ENCODE measurements around the gene ATF1.
"Not testable (repeated sequence)": the region's sequence is repeated elsewhere in the genome, so short reads cannot be mapped to it uniquely, and the experiment has no call there.

The ATF1 gene

GRCh38 chr12:50806176-50806575 lies 42.3 kb downstream of the ATF1 start:
- DNase-seq, result no peak

GRCh38 chr12:50809131-50809530 lies 45.2 kb downstream of the ATF1 start:
- not testable (repeated sequence) for DNase-seq

DNA sequence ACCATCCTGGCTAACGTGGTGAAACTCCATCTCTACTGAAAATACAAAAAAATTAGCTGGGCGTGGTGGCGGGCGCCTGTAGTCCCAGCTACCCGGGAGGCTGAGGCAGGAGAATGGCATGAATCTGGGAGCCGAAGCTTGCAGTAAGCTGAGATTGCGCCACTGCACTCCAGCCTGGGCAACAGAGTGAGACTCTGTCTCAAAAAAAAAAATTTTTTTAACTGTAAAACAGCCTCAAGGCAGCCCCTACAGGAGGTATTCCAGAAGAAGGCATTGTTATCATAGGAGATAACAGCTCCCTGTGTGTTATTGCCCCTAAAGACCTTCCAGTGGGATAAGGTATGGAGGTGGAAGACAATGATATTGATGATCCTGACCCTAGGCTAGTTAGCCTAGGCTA lies 51.0 kb downstream of the ATF1 start:
- DNase-seq, result not testable (repeated sequence)

DNA sequence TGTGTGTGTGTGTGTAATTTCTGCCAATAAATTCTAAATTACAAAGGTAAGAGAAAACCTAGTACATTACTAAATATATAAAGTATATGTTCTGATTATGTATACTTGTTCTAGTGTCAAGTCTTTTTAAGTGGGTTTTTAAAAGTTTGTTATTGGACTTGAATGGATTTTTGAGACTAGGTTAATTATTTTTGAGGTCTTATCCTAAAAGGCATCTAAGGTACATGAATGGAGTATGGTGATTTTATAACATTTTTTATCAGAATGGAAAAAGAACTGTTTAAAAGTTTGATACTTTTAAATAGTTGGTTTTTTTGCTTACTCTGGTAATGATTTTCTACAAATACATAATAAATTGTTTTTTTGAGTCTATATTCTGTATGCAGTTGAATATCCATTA lies 56.3 kb downstream of the ATF1 start:
- no peak for DNase-seq

DNA sequence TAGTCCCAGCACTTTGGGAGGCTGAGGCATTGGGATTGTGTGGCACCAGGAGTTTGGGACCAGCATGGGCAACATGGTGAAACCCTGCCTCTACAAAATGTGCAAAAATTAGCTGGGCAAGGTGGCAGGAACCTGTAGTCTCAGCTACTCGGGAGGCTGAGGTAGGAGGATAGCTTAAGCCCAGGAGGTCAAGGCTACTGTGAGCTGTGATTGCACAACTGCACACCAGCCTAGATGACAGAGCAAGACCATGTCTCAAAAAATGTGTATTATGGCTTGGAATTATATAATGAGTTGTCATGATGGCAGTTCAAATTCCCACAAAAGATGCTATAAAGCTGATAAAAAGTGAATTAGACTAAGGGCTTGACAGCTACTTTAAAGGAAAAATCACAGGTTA lies 58.2 kb downstream of the ATF1 start:
- no peak for DNase-seq

- DNase-seq, result not testable (repeated sequence)
Measured at GRCh38 chr12:50823724-50824123, 59.8 kb downstream of the ATF1 start.

- DNase-seq, result no peak
Measured at GRCh38 chr12:50824914-50825313, 61.0 kb downstream of the ATF1 start.

DNA sequence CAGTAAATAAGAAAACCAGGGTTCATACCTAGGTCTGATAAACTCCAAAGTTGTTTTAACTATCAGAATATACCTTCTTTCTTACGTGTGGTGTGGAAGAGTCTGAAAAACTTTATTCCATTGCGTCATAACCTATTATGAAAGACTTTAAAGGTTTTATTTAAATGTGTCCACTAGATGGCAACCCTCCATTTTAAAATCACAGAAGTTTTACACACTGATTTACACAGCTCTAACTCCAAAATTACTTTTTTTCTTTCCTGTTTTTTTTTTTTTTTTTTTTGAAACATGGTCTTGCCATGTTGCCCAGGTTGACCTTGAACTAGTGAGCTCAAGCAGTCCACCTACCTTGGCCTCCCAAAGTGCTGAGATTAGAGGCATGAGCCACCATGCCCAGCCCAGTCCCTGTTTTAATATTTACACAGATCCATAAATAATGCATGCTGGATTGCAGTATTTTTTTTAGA lies 61.5 kb downstream of the ATF1 start:
- DNase-seq, result no peak

GRCh38 chr12:50828121-50828520 lies 64.2 kb downstream of the ATF1 start:
- DNase-seq, result no peak

GRCh38 chr12:50828886-50829285 lies 65.0 kb downstream of the ATF1 start:
- no peak for DNase-seq

- not testable (repeated sequence) for DNase-seq
Measured at GRCh38 chr12:50833801-50834200, 69.9 kb downstream of the ATF1 start.

DNA sequence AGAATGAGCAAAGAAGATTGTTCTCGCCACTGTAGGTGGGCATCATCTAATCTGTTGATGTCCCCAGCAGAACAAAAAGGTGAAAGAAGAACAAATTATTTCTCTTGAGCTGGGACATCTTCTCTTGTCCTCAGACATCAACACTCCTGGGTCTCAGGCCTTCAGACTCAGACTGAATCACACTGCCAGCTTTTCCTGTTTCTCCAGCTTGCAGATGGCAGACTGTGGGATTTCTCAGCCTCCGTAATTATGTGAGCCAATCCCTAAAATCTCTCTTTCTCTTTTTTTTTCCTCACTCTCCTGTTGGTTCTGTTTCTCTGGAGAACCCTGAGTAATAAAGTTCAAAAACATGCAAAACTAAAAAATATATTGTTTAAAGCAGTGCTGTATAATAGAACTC lies 75.1 kb downstream of the ATF1 start:
- no peak for DNase-seq

DNA sequence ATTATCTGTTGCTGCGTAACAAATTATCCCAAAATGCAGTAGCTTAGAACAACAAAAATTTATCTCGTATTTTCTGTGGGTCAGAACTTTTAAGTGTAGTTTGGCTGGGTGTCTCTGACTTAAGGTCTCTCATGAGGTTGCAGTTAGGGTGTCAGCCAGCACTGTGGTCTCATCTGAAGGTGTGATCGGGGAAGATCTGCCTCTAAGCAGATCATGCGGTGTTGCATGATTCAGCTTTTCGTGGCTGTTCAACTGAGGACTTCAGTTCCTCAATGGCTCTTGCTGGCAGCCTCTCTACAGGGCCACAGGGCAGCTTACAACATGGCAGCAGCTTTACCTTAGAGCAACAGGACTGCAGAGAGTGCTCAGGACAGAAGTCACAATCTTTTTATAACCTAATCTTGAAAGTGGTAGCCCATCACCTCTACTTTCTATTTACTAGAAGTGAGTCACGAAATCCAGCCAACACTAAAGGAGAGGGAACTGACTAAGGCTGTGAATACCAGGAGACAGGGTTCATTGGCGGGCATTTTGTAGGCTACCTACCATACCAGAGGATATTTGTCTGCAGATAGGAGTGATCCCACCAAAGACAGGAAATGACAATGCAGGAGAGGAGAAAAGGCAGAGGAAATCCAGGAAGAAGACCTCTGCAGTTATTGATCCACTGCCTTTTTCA lies 77.0 kb downstream of the ATF1 start:
- DNase-seq, result no peak

DNA sequence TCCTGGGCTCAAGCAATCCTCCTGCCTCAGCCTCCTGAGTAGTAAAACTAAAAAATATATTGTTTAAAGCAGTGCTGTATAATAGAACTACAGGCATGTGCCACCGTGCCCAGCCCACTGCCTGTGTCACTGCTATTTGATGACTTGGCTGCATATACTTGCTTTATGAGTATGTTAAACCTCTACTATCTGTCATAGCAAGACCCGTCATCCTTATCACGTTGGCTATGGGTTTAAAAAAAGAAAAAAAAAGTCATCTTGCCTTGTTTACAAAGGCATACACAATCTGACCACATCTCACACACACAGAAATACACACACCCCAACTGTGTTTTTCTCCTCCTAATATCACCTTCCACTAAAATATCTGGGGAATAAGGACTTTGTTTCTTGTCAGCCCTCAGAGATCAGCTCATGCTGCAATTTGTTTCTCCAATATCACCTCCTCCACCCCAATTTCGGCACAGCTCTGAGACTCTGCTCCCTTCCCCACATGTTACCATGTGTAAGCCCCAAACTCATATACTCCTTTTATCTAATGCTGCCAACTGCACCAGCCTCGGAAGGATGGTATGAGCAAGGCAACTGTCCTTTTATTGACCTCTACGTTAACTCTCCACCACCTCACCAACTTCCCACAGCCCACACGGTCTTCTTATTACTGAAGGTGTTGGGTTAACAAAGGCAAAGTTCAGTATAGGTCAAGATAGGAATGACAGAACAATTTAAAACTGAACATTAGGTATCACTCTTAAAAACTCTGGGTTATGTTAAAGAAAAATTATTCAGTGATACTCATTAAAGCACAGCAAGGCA lies 78.0 kb downstream of the ATF1 start:
- no peak for DNase-seq

- no peak for DNase-seq
Measured at GRCh38 chr12:50842637-50843493, 79.0 kb downstream of the ATF1 start, which contains the start of gene TMPRSS12. TSS of gene TMPRSS12 (plus strand) at chr12:50842926. CDS start at chr12:50842965, 39 bp downstream.

- DNase-seq, result no peak
Measured at GRCh38 chr12:50845021-50845647, 81.2 kb downstream of the ATF1 start.

DNA sequence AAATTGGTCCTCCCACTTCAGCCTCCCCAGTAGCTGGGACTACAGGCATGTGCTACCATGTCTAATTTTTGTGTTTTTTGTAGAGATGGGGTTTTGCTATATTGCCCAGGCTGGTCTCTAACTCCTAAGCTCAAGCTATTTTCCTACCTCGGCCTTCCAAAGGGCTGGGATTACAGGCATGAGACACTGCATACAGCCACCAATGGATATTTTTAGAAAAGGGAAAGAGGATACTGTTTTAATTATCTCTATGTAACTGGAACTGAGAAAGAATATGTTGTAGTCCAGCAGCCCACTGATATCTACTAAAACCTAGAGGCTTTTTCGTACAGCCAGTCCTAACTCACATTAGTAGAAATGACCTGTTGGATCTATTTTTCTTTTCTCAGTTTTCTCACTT lies 85.1 kb downstream of the ATF1 start:
- no peak for DNase-seq

DNA sequence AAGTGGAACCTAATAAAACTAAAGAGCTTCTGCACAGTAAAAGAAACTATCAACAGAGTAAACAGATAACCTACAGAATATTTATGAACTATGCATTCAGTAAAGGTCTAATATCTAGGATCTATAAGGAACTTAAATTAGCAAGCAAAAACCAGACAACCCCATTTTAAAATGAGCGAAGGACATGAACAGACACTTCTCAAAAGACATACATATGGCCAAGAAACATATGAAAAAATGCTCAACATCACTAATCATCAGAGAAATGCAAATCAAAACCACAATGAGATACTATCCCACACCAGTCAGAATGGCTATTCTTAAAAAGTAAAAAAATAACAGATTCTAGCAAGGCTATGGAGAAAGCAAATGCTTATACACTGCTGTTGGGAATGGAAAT lies 91.3 kb downstream of the ATF1 start:
- not testable (repeated sequence) for DNase-seq

DNA sequence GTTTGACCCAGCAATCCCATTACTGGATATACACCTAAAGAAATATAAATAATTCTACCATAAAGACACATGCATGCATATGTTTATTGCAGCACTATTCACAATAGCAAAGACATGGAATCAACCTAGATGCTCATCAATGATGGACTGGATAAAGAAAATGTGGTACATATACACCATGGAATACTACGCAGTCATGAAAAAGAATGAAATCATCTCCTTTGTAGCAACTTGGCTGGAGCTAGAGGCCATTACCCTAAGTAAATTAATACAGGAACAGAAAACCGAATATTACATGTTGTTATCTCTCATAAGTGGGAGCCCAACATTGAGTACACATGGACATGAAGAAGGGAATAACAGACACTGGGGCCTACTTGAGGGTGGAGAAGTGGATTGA lies 91.8 kb downstream of the ATF1 start:
- not testable (repeated sequence) for DNase-seq

- DNase-seq, result no peak
Measured at GRCh38 chr12:50859621-50860310, 95.9 kb downstream of the ATF1 start.

- no peak for DNase-seq
Measured at GRCh38 chr12:50862316-50862715, 98.4 kb downstream of the ATF1 start.

GRCh38 chr12:50865266-50865665 lies 101.4 kb downstream of the ATF1 start:
- no peak for DNase-seq

All from activated gamma-delta T cell treated with Interleukin-2 at 50 U/mL for 16 hours (primary cell).